SKM-1 (cell line): ENCODE measurements around the gene DUSP19.

Experiments used
- DNase-seq: peaks from one replicate; lab custom pipeline; 2025; ENCODE audit not compliant: unreplicated experiment; lab: John Stamatoyannopoulos, UW

The DUSP19 gene

DNA sequence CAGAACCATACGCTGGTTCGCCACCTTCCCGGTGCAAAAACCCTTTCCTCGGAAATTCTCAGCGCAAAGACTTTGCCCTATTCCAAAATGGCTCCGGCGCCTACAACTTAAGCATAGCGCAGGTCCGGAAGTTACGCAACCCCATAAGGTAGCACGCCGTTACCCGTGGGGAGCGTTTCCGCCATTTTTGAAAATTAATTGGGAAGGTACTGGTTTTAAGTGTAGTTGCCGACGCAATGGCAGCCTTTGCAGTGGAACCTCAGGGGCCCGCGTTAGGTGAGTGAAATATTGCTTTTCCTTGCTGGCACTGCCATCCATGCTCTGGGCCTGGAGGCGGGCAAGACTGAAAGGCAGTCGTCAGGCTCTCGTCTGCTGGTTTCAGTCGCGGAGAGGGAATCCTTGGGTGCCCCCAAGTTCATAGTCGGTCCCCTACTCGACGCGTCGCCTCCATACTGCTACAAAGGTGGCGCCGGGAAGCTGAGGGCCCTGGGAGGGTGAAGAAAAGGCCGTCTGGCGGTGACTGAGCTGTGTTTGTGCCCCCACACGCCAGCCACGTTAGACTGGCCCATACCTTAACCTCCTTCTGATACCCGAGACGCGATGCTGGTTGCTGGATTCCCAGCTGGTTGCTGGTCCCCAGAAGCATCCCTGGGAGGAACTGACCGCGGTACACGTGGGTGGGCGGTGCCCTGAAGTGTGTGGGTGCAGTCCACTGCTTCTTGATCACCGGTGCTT, 45.8 kb downstream of the DUSP19 start, which contains the start of gene NUP35:
TSS of gene NUP35 (plus strand) at position 222 of the 735 bp plus-strand sequence. CDS start at position 237, 15 bp downstream.
- DNase-seq: peak; percentile 73

DNA sequence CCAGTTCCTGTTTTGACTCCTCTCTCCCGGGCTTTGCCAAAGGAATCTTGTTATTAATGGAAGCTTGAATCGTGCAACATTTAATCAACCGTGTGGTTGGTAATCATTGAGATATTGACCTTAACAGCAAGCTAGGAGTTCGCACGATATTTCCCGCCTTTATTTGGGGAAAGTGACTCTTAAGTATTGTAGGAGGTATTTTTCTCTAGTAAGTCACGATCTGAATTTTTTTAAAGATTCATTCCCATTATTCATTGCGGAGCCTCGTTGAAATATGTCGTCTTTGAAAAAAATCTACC, 46.4 kb downstream of the DUSP19 start:
- DNase-seq: no peak

GRCh38 chr2:183125659-183126341, 47.3 kb downstream of the DUSP19 start:
- no peak for DNase-seq

GRCh38 chr2:183126635-183127034, 48.1 kb downstream of the DUSP19 start:
- DNase-seq: no peak

DNA sequence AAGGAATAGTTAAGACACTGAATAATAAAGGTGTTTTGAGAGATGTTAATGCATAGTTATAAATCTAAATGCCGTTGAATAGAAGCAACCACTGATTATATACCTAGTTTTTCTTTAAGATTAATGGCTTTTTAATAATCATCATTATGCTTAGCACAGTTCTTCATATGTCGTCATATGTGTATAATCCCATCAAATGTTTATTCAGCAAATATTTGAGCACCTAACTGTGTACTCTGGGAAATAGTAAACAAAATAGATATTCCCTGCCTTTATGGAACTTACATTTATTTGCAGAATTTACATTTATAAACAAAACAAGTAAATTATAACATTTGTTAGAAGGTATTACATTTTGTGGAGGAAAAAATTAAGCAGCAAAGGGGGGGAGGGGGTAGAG, 55.5 kb downstream of the DUSP19 start:
- DNase-seq: no peak

DNA sequence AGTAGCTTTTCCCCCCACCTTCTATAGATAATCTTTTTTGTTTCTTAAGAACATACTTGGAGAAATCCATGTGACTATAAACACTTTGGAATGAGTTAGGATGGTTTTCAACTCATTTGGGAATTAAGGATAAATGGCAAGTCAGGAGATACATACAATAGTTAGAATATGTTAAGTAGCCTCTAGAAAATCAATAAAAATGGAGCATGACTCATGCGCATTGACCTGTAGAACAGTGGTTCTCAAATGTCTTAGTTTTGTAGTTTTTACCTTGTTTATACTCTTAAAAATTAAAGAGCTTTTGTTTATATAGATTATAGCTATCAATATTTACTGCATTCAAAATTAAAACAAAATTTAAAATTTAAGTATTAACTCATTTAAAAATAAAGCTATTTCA, 70.4 kb downstream of the DUSP19 start:
- DNase-seq: no peak

DNA sequence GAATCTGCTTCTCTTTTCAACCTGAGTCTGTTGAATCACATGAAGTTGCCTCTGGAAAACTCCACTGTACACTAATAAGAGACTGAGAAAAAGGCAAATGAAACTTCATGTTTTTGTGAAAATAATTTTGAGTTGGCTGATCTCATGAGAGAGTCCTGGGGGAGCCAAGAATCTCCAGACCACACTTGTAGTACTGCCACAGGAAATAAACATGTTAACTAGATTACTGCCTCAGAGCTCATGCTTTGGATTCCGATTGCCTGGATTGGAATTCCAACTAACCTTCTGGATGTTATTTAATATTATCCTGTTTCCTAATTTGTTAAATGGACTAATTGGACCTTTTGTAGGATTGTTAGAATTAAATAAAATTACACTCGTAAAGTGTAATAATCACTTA, 70.9 kb downstream of the DUSP19 start:
- DNase-seq: no peak
